Astrocyte (in vitro differentiated cells and primary cell): ENCODE data around the gene CNTNAP2. TPM values are rescaled to one million over a fixed set of nuclear protein-coding genes. Genes with fewer than 3 reads are reported as not detected.

Experiments
- DNase-seq: peaks from one replicate; pipeline ENCODE4 v3.0.0-alpha.2; 2010; ENCODE audit warnings: low read depth
- FAIRE-seq: peaks from 2 replicates; lab custom pipeline; 2011; peaks lifted over from hg19 to GRCh38; lab: Jason Lieb, UNC
- H2AFZ ChIP-seq: 2 replicates; pipeline ENCODE4 v1.6.0; 2012; ENCODE audit warnings: low read depth, low read length, inconsistent platforms
- H3K27ac ChIP-seq: 2 replicates; pipeline ENCODE4 v1.5.1; 2011; ENCODE audit warnings: low read depth, low read length, inconsistent platforms
- H3K27me3 ChIP-seq: 2 replicates; pipeline ENCODE4 v1.6.0; 2011; ENCODE audit warnings: low read length, inconsistent platforms; ENCODE audit not compliant: insufficient read depth
- H3K36me3 ChIP-seq: 2 replicates; pipeline ENCODE4 v1.5.1; 2011; ENCODE audit warnings: low read length, inconsistent platforms; ENCODE audit not compliant: insufficient read depth
- H3K4me1 ChIP-seq: 2 replicates; pipeline ENCODE4 v1.5.1; 2011; ENCODE audit warnings: low read length, inconsistent platforms; ENCODE audit not compliant: insufficient read depth
- H3K4me2 ChIP-seq: 2 replicates; pipeline ENCODE4 v1.6.0; 2012; ENCODE audit warnings: low read length, inconsistent platforms
- H3K4me3 ChIP-seq: 2 replicates; pipeline ENCODE4 v1.5.1; 2011; ENCODE audit warnings: low read depth, mild to moderate bottlenecking, low read length, inconsistent platforms; ENCODE audit not compliant: insufficient read depth
- H3K79me2 ChIP-seq: 2 replicates; pipeline ENCODE4 v1.6.0; 2012; ENCODE audit warnings: mild to moderate bottlenecking, low read length, inconsistent platforms; ENCODE audit not compliant: insufficient read depth
- H3K9ac ChIP-seq: 2 replicates; pipeline ENCODE4 v1.6.0; 2012; ENCODE audit warnings: mild to moderate bottlenecking, low read length, inconsistent platforms
- H3K9me3 ChIP-seq: 2 replicates; pipeline ENCODE4 v1.5.1; 2012; ENCODE audit warnings: low read depth, mild to moderate bottlenecking, low read length, inconsistent platforms; ENCODE audit not compliant: insufficient read depth
- H4K20me1 ChIP-seq: 2 replicates; pipeline ENCODE4 v1.6.0; 2012; ENCODE audit warnings: low read length, inconsistent platforms; ENCODE audit not compliant: insufficient read depth
- H3K27ac Mint-ChIP-seq: one replicate; pipeline ENCODE4 v1.8.0; 2021; ENCODE audit warnings: mild to moderate bottlenecking, mixed read lengths; ENCODE audit not compliant: unreplicated experiment
- H3K27me3 Mint-ChIP-seq: one replicate; pipeline ENCODE4 v1.8.0; 2021; ENCODE audit warnings: low read depth, mixed read lengths; ENCODE audit not compliant: unreplicated experiment
- H3K36me3 Mint-ChIP-seq: one replicate; pipeline ENCODE4 v1.8.0; 2021; ENCODE audit warnings: low read depth, mixed read lengths; ENCODE audit not compliant: unreplicated experiment
- H3K4me1 Mint-ChIP-seq: one replicate; pipeline ENCODE4 v1.8.0; 2021; ENCODE audit warnings: low read depth, mixed read lengths; ENCODE audit not compliant: unreplicated experiment
- H3K4me3 Mint-ChIP-seq: one replicate; pipeline ENCODE4 v1.8.0; 2021; ENCODE audit warnings: mild to moderate bottlenecking, moderate library complexity, mixed read lengths; ENCODE audit not compliant: unreplicated experiment
- H3K9me3 Mint-ChIP-seq: one replicate; pipeline ENCODE4 v1.8.0; 2021; ENCODE audit warnings: mild to moderate bottlenecking, mixed read lengths; ENCODE audit not compliant: unreplicated experiment
- EZH2 ChIP-seq: IDR thresholded peaks from 2 replicates; pipeline ENCODE4 v1.6.1; 2012; ENCODE audit warnings: mild to moderate bottlenecking, low read length, inconsistent platforms; ENCODE audit not compliant: insufficient read depth
- total RNA-seq: library from RNA; stranded (reverse); gene quantifications from 2 replicates; pipeline ENCODE4 v1.2.1, GENCODE V29; 2021
- TF ChIP-seq, protein P1 (sequence below): IDR thresholded peaks from 2 replicates; pipeline ENCODE4 v1.5.1; 2011; ENCODE audit warnings: low read depth, mild to moderate bottlenecking, inconsistent platforms, low read length, moderate library complexity; ENCODE audit not compliant: insufficient read depth

The CNTNAP2 gene
- total RNA-seq, 1 donor from 2014 or later = 20.0 TPM

DNA sequence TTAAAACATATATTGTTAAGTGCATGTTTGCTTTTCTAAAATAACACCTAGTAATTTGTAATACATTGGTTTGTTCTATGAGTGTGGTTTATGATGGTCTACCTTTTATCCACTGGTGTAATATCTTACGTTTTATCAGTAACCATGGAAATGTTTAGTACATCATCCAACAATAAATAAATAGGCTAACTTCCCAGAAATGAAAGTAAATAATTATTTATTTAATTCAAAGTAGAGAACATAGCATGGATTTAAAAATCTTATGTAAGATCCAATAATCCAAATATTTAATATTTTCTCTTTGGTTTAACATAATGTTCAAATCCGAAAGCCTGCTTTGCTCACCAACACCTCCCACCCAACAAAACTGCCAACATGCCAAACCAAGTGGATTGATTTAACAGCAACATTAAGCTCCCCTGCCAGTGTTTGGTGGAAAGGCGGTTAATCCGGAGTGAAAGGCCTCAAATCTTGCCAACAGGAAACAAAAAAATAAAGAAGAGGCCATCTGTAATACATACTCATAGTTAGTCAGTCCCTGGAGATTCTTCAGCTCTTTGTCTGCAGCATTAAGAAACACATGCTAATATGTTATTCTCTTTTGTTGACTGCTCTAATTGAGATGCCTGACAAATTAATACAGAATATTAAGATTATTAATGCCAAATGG lies 897.8 kb downstream of the CNTNAP2 start:
- Mint-ChIP-seq H3K4me1 (peaks cover 2% of the 10 kb centered on the region), H3K27me3 (no peaks in the 10 kb centered on the region), H3K36me3 (no peaks in the 10 kb centered on the region), H3K9me3 (no peaks in the 10 kb centered on the region), H3K4me3 (no peak overlapping the region), H3K27ac (no peak overlapping the region)
- Histone ChIP-seq H3K4me2 (no peak overlapping the region), H4K20me1 (no peaks in the 10 kb centered on the region), H3K27ac (no peak overlapping the region), H2AFZ (no peak overlapping the region), H3K9me3 (no peaks in the 10 kb centered on the region), H3K9ac (no peak overlapping the region), H3K79me2 (no peaks in the 10 kb centered on the region), H3K4me3 (no peak overlapping the region), H3K36me3 (no peaks in the 10 kb centered on the region), H3K4me1 (no peaks in the 10 kb centered on the region), H3K27me3 (no peaks in the 10 kb centered on the region)
- DNase-seq (no peak), FAIRE-seq (no peak)
- no peak for TF ChIP-seq EZH2

DNA sequence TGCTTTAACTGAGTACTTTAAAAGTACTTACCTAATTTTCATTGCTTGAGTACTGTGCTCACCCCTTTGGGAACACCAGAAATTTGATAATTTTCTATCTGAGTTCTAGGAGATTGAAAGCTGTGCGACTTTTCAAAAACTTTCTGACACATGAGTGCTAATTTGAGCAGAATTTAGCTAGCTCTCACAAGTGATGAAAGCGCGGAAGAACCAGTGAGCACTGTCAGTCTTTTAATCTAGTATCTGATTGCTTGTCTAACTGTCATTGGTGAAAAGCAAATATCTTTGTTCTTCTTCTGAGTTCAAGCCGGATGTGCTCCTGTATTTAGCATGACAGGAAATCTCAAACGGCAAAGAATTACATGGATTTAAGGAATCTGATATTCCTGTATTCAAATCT lies 899.4 kb downstream of the CNTNAP2 start:
- no peaks in the 10 kb centered on the region for H3K9me3 ChIP-seq
- no peaks in the 10 kb centered on the region for H3K27me3 Mint-ChIP-seq
- no peaks in the 10 kb centered on the region for H4K20me1 ChIP-seq
- H3K27me3 ChIP-seq = no peaks in the 10 kb centered on the region
- no peak overlapping the region for H3K4me3 ChIP-seq
- TF ChIP-seq EZH2 = no peak
- TF ChIP-seq, protein P1, sequence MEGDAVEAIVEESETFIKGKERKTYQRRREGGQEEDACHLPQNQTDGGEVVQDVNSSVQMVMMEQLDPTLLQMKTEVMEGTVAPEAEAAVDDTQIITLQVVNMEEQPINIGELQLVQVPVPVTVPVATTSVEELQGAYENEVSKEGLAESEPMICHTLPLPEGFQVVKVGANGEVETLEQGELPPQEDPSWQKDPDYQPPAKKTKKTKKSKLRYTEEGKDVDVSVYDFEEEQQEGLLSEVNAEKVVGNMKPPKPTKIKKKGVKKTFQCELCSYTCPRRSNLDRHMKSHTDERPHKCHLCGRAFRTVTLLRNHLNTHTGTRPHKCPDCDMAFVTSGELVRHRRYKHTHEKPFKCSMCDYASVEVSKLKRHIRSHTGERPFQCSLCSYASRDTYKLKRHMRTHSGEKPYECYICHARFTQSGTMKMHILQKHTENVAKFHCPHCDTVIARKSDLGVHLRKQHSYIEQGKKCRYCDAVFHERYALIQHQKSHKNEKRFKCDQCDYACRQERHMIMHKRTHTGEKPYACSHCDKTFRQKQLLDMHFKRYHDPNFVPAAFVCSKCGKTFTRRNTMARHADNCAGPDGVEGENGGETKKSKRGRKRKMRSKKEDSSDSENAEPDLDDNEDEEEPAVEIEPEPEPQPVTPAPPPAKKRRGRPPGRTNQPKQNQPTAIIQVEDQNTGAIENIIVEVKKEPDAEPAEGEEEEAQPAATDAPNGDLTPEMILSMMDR = no peak
- H3K9ac ChIP-seq = no peak overlapping the region
- no peak overlapping the region for H3K4me3 Mint-ChIP-seq
- H3K4me1 ChIP-seq = no peaks in the 10 kb centered on the region
- H3K79me2 ChIP-seq = no peaks in the 10 kb centered on the region
- H3K36me3 ChIP-seq = no peaks in the 10 kb centered on the region
- no peak overlapping the region for H3K4me2 ChIP-seq
- peaks cover 2% of the 10 kb centered on the region for H3K4me1 Mint-ChIP-seq
- H3K27ac Mint-ChIP-seq = no peak overlapping the region
- H3K27ac ChIP-seq = no peak overlapping the region
- no peak for FAIRE-seq
- DNase-seq = no peak
- H3K9me3 Mint-ChIP-seq = no peaks in the 10 kb centered on the region
- no peaks in the 10 kb centered on the region for H3K36me3 Mint-ChIP-seq
- no peak overlapping the region for H2AFZ ChIP-seq

DNA sequence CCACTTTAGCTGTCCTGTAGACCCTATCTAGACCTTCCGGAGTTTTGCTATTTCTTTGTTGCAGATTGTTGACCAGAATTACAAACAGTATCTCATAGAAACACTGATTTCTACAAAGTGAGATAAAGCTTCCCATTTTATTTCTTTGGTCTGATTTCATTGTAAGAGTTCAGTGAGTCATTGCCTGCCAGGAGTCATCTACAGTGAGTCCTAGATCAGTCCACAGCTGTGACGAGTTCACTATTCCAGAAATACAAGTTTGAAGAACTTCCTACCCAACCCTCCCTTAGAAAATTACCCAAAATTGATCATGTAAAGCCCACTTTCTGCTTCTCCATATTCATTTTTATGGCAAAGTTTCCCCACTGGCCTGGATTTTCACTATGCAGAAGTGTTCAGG lies 905.5 kb downstream of the CNTNAP2 start:
- Mint-ChIP-seq H3K9me3 (no peaks in the 10 kb centered on the region), H3K27ac (no peak overlapping the region), H3K4me1 (peaks cover 5% of the 10 kb centered on the region), H3K4me3 (no peak overlapping the region), H3K36me3 (no peaks in the 10 kb centered on the region), H3K27me3 (no peaks in the 10 kb centered on the region)
- Histone ChIP-seq H3K4me3 (no peak overlapping the region), H3K79me2 (no peaks in the 10 kb centered on the region), H3K27me3 (no peaks in the 10 kb centered on the region), H3K9ac (no peak overlapping the region), H3K4me2 (no peak overlapping the region), H4K20me1 (no peaks in the 10 kb centered on the region), H2AFZ (no peak overlapping the region), H3K9me3 (no peaks in the 10 kb centered on the region), H3K4me1 (no peaks in the 10 kb centered on the region), H3K27ac (no peak overlapping the region), H3K36me3 (no peaks in the 10 kb centered on the region)
- DNase-seq (no peak), FAIRE-seq (no peak)
- no peak for TF ChIP-seq EZH2
